BLaER1 treated with 17β-estradiol and CSF1 and Interleukin-3, amounts not matched to agents 10 nM and 100 nM (cell line): ENCODE measurements around the gene SLC24A3.
A peak's percentile ranks its signal among the peaks of the same experiment; 100 is the strongest.

ENCODE experiments used
- H3K27ac ChIP-seq, 11 experiments: shearing (Covaris generic); formaldehyde crosslinking; 2 replicates each; pipeline ENCODE4 v1.8.1; 2022
- H3K27me3 ChIP-seq, 11 experiments: shearing (Covaris generic); formaldehyde crosslinking; 2 replicates each; pipeline ENCODE4 v1.8.1; 2022
- H3K36me3 ChIP-seq, 11 experiments: shearing (Covaris generic); formaldehyde crosslinking; 2 replicates each; pipeline ENCODE4 v1.8.1; 2022
- H3K4me1 ChIP-seq, 10 experiments: shearing (Covaris generic); formaldehyde crosslinking; 2 replicates each; pipeline ENCODE4 v1.8.1; 2022
- H3K4me2 ChIP-seq, 11 experiments: shearing (Covaris generic); formaldehyde crosslinking; 2 replicates each; pipeline ENCODE4 v1.8.1; 2022
- H3K4me3 ChIP-seq, 10 experiments: shearing (Covaris generic); formaldehyde crosslinking; 2 replicates each; pipeline ENCODE4 v1.8.1; 2022
- H3K9ac ChIP-seq, 11 experiments: shearing (Covaris generic); formaldehyde crosslinking; 2 replicates each; pipeline ENCODE4 v1.8.1; 2022
- H3K9me3 ChIP-seq, 11 experiments: shearing (Covaris generic); formaldehyde crosslinking; replicated peaks in 1 of 11; 2 replicates each; pipeline ENCODE4 v1.8.1; 2022
- H4K20me1 ChIP-seq, 11 experiments: shearing (Covaris generic); formaldehyde crosslinking; 2 replicates each; pipeline ENCODE4 v1.8.1; 2022
- Cebpa-rat ChIP-seq, 11 experiments: shearing (Covaris generic); IDR thresholded peaks; 2 replicates each; pipeline ENCODE4 v1.8.1; 2022

SLC24A3 gene

GRCh38 chr20:19711126-19711525, 498.7 kb downstream of the SLC24A3 start:
- no peak overlapping the region for H3K9ac ChIP-seq
- peaks cover 9 to 20% (median 17%) of the 10 kb centered on the region in 10 experiments for H3K4me1 ChIP-seq
- no peak overlapping the region for H3K27ac ChIP-seq
- no peaks in the 10 kb centered on the region for H3K27me3 ChIP-seq
- H3K4me3 ChIP-seq, result no peak overlapping the region
- peaks cover 8 to 15% (median 12%) of the 10 kb centered on the region in 11 experiments for H3K9me3 ChIP-seq
- no peaks in the 10 kb centered on the region for H3K36me3 ChIP-seq
- no peak for TF ChIP-seq Cebpa-rat (IDR thresholded peaks at IDR 0.05)
- H4K20me1 ChIP-seq, result no peaks in the 10 kb centered on the region
- no peak overlapping the region for H3K4me2 ChIP-seq

GRCh38 chr20:19712721-19713260, 500.3 kb downstream of the SLC24A3 start:
- Histone ChIP-seq H3K4me2 (no peak overlapping the region), H3K36me3 (no peaks in the 10 kb centered on the region)

GRCh38 chr20:19713822-19714578, 501.6 kb downstream of the SLC24A3 start:
- H3K4me1 ChIP-seq, result peaks cover 0 to 7% (median 2%) of the 10 kb centered on the region in 10 experiments; a peak in 4 of 20 replicates
- H3K9me3 ChIP-seq, result peaks cover 27 to 42% (median 31%) of the 10 kb centered on the region in 11 experiments
- no peak overlapping the region for H3K9ac ChIP-seq
- H4K20me1 ChIP-seq, result no peaks in the 10 kb centered on the region
- no peak overlapping the region for H3K4me2 ChIP-seq
- H3K36me3 ChIP-seq, result no peaks in the 10 kb centered on the region
- no peak overlapping the region for H3K27ac ChIP-seq
- H3K4me3 ChIP-seq, result no peak overlapping the region
- H3K27me3 ChIP-seq, result no peaks in the 10 kb centered on the region
- no peak for TF ChIP-seq Cebpa-rat (IDR thresholded peaks at IDR 0.05)

More at GRCh38 chr20:19712721-19713260, 500.3 kb downstream of the SLC24A3 start:
- Histone ChIP-seq H4K20me1 (no peaks in the 10 kb centered on the region), H3K9ac (no peak overlapping the region), H3K4me3 (no peak overlapping the region), H3K27me3 (no peaks in the 10 kb centered on the region), H3K9me3 (peaks cover 25 to 32% (median 28%) of the 10 kb centered on the region in 11 experiments), H3K4me1 (peaks cover 0 to 9% (median 3%) of the 10 kb centered on the region in 10 experiments; a peak in 6 of 20 replicates), H3K27ac (no peak overlapping the region)
- no peak for TF ChIP-seq Cebpa-rat (IDR thresholded peaks at IDR 0.05)

GRCh38 chr20:19714579-19714840, 502.1 kb downstream of the SLC24A3 start:
- H3K4me1 ChIP-seq, result peaks cover 0 to 2% (median 0%) of the 10 kb centered on the region in 10 experiments; a peak in 1 of 20 replicates
- H3K27ac ChIP-seq, result no peak overlapping the region
- peaks cover 27 to 42% (median 31%) of the 10 kb centered on the region in 11 experiments for H3K9me3 ChIP-seq
- TF ChIP-seq Cebpa-rat (IDR thresholded peaks at IDR 0.05), result no peak
- no peak overlapping the region for H3K4me2 ChIP-seq
- H3K4me3 ChIP-seq, result no peak overlapping the region
- H3K27me3 ChIP-seq, result no peaks in the 10 kb centered on the region
- no peaks in the 10 kb centered on the region for H3K36me3 ChIP-seq
- no peak overlapping the region for H3K9ac ChIP-seq
- no peaks in the 10 kb centered on the region for H4K20me1 ChIP-seq

DNA sequence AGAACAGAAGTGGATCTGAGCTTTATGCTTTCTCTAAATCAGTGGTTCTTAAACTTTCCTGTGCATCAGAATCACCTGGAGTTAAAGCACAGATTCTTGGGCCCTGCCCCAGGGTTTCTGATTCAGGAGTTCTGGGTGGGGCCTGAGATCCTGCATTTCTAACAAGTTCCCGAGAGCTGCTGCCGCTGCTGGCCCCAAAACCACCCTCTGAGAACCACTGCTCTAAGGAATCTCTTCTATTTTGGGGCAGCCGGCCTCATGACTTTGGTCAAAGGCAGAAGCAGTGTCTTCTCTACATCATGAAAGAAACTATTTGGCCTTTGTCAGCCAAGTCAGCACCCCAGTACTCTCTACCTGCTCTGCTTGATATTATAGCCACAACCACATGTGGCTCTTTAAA, 503.5 kb downstream of the SLC24A3 start:
- H3K27me3 ChIP-seq, result no peaks in the 10 kb centered on the region
- no peak for TF ChIP-seq Cebpa-rat (IDR thresholded peaks at IDR 0.05)
- H3K9me3 ChIP-seq, result peaks cover 27 to 42% (median 31%) of the 10 kb centered on the region in 11 experiments
- no peaks in the 10 kb centered on the region for H3K4me1 ChIP-seq
- no peak overlapping the region for H3K4me3 ChIP-seq
- H3K27ac ChIP-seq, result no peak overlapping the region
- H3K36me3 ChIP-seq, result no peaks in the 10 kb centered on the region
- no peaks in the 10 kb centered on the region for H4K20me1 ChIP-seq
- no peak overlapping the region for H3K4me2 ChIP-seq
- no peak overlapping the region for H3K9ac ChIP-seq

DNA sequence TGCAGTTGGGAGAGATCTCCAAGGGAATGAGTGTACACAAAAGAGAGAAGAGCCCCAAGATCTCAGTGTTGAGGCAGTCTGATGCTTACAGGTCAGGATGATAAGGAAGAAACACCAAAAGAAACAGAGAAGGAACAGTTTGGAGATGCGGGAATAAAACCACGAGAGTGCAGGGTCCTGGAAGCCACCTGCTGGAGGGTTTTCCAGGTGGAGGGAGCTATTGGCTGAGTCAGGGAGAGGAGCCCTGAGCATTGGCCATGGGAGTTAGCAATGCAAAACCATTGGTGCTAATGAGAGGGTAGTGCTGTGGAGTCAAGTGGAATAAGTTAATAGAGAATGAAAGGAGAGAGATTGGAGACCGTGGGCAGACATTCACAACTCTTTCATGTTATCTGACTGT, 506.4 kb downstream of the SLC24A3 start:
- Histone ChIP-seq H3K4me1 (peaks cover 0 to 18% (median 0%) of the 10 kb centered on the region in 10 experiments; a peak in 8 of 20 replicates), H3K9me3 (peaks cover 27 to 42% (median 31%) of the 10 kb centered on the region in 11 experiments), H3K4me2 (no peak overlapping the region), H3K9ac (no peak overlapping the region), H3K27me3 (no peaks in the 10 kb centered on the region), H3K36me3 (no peaks in the 10 kb centered on the region), H4K20me1 (no peaks in the 10 kb centered on the region), H3K27ac (no peak overlapping the region), H3K4me3 (no peak overlapping the region)
- no peak for TF ChIP-seq Cebpa-rat (IDR thresholded peaks at IDR 0.05)

- TF ChIP-seq Cebpa-rat (IDR thresholded peaks at IDR 0.05), result no peak
- H3K27ac ChIP-seq, result no peak overlapping the region
- no peaks in the 10 kb centered on the region for H4K20me1 ChIP-seq
- no peaks in the 10 kb centered on the region for H3K27me3 ChIP-seq
- peaks cover 2 to 37% (median 10%) of the 10 kb centered on the region in 10 experiments; a peak in 18 of 20 replicates for H3K4me1 ChIP-seq
- peaks cover 17 to 28% (median 22%) of the 10 kb centered on the region in 11 experiments for H3K9me3 ChIP-seq
- no peak overlapping the region for H3K9ac ChIP-seq
- H3K4me2 ChIP-seq, result no peak overlapping the region
- H3K4me3 ChIP-seq, result no peak overlapping the region
- no peaks in the 10 kb centered on the region for H3K36me3 ChIP-seq
Observed at GRCh38 chr20:19720991-19721390, 508.5 kb downstream of the SLC24A3 start.

- Histone ChIP-seq H4K20me1 (no peaks in the 10 kb centered on the region), H3K27ac (no peak overlapping the region), H3K4me3 (no peak overlapping the region), H3K9ac (no peak overlapping the region), H3K4me1 (peaks cover 23 to 58% (median 31%) of the 10 kb centered on the region in 10 experiments), H3K36me3 (no peaks in the 10 kb centered on the region), H3K4me2 (no peak overlapping the region), H3K9me3 (peaks cover 0 to 10% (median 2%) of the 10 kb centered on the region in 11 experiments; a peak in 6 of 22 replicates), H3K27me3 (no peaks in the 10 kb centered on the region)
- TF ChIP-seq Cebpa-rat (IDR thresholded peaks at IDR 0.05), result no peak
Observed at GRCh38 chr20:19723051-19723450, 510.6 kb downstream of the SLC24A3 start.

GRCh38 chr20:19723813-19724430, 511.5 kb downstream of the SLC24A3 start:
- no peaks in the 10 kb centered on the region for H3K36me3 ChIP-seq
- no peaks in the 10 kb centered on the region for H4K20me1 ChIP-seq
- peaks cover 0 to 10% (median 3%) of the 10 kb centered on the region in 11 experiments; a peak in 6 of 22 replicates for H3K9me3 ChIP-seq
- H3K4me3 ChIP-seq, result no peak overlapping the region
- peak overlapping the region in 1 of 11 experiments; percentile 12; a peak in 1 of 22 replicates for H3K27ac ChIP-seq
- H3K4me1 ChIP-seq, result peaks cover 25 to 66% (median 37%) of the 10 kb centered on the region in 10 experiments
- H3K27me3 ChIP-seq, result no peaks in the 10 kb centered on the region
- no peak overlapping the region for H3K9ac ChIP-seq
- H3K4me2 ChIP-seq, result peak overlapping the region in 3 of 11 experiments; percentile 6 to 41 (median 41); a peak in 5 of 22 replicates
- no peak for TF ChIP-seq Cebpa-rat (IDR thresholded peaks at IDR 0.05)
